GM21447 (cell line): Measurements from ENCODE around the gene CUEDC2.

Experiments
- ATAC-seq: cut with Tn5 transposase; IDR thresholded peaks from one replicate; pipeline ENCODE4 v1.9.1; 2021; ENCODE audit not compliant: unreplicated experiment

CUEDC2 gene

DNA sequence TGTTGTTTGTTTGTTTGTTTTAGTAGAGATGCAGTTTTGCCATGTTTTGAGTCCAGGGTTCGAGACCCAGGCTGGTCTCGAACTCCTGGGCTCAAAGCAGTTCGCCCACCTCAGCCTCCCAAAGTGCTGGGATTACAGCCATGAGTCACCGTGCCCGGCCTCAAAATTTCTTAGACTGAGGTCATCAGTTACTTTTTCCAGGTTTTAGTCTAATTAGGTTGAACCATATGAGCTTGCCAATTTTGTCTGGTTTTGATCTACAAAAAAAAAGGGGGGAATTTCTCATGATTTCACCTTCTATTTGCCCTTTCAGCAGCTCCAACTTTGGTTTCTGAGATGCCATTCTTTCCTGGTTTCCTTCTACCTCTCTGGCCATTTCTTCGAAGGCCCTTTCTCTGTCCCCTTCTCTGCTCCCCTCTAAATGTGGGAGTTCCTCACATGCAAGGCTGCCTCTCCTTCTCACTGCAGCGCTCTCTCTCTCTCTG lies 5.5 kb downstream of the CUEDC2 start:
- no peak for ATAC-seq

DNA sequence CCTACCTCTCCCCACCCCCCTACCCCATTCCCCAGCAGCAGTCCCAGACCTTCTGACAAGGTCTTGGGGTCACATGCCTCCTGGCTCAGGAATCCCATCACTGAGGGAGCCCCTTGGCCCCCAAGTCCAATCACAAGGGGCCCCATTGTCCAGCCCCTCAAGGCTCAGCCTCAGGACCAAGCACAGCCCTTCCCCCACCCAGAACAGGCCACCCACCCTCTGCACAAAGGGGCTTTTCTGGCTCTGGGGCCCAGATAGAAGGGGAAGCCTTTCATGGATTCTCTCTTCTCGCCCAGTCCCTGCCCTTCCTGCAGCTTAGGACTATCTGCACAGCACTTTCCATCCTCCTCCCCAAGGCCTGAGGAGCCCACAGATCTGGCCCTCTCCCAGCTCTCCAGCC lies 6.9 kb downstream of the CUEDC2 start:
- no peak for ATAC-seq

DNA sequence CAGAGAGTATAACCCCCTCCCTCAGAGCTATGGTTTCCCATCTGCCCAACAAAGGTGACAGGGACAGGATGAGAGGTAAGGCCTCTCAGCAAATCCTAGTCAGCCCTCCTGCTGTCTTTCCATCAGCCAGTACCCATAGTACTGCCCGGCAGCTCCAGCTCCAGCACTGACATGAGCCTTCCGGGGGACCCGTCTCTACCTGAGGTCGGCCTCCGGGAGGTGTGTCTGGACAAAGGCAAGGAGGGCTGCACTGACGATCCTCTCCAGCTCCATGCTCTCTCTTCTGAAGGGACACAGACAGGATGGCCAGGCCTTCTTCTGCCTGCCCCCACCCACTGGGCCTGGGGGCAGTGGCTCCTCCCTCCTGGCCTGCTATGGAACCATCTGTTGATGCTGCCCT lies 7.5 kb downstream of the CUEDC2 start:
- no peak for ATAC-seq

DNA sequence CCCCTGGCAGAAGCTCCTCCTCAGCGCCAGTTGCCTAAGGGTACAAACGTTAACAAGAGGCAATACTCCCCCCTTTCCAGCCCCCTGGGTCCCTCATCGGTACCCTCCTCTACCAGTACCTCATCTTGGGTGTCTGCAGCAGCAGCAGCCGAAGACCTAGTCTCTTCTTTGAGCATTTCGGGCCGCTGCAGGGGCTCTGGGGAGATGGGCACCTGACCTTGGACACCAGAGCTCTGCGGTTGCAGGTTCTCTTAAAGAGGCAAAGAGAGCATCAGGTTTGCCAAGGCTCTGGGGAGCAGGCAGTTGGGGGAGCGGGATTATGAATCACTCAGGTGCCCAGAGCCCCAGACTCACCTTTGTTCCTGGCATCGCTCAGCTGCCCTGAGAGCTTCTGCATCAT lies 8.2 kb downstream of the CUEDC2 start:
- no peak for ATAC-seq

DNA sequence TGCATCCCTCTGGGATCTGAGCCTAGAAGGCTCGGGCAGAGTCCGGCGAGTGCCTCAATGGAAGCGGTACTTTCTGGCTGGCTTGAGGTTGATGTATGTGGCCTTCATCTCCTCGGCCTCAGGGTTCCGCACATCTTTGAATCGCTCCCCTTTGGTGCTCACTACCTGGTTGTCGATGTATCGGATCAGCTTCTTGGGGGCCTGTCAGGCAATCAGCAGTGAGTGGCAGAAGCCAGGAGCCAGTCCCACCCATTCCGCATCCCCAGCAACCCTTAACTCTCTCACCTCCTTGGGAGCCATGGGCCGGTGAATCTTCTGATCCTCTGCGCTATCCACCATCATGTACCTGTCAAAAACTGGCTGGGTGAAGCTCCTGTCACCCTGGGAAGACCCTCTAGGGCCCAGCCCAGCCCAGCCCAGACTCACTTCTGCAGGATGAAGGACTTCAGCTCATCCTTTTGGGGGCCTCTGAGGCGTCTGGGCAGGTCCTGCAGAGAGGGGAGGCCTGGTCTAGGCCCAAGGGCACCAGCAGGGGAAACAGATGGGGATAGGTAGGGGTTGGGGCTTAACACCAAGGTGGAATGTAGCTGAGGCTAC lies 8.9 kb downstream of the CUEDC2 start:
- no peak for ATAC-seq

DNA sequence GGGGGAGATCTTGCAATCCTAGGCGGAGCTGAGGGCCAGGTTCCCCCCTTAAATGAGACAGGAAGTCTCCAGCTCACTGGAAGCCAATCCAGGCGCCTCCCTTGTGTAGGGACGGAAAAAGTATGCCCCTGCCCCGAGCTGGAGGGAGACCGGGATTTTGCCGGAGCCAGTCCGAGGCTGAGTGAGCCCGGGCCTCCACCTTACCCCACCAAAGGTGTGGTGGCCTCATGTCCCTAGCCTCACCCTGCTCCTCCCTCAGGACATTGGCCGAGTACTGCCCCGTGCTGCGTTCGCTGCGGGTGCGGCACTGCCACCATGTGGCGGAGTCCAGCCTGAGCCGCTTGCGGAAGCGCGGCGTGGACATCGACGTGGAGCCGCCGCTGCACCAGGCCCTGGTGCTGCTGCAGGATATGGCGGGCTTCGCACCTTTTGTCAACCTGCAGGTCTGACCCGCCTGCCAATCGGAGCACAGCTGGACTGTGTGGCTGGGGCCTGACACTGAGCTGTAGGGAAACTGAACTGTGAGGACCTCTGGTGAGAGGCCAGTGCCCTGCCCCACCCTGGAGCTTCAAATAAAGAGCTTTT lies 9.7 kb downstream of the CUEDC2 start:
- ATAC-seq = no peak

DNA sequence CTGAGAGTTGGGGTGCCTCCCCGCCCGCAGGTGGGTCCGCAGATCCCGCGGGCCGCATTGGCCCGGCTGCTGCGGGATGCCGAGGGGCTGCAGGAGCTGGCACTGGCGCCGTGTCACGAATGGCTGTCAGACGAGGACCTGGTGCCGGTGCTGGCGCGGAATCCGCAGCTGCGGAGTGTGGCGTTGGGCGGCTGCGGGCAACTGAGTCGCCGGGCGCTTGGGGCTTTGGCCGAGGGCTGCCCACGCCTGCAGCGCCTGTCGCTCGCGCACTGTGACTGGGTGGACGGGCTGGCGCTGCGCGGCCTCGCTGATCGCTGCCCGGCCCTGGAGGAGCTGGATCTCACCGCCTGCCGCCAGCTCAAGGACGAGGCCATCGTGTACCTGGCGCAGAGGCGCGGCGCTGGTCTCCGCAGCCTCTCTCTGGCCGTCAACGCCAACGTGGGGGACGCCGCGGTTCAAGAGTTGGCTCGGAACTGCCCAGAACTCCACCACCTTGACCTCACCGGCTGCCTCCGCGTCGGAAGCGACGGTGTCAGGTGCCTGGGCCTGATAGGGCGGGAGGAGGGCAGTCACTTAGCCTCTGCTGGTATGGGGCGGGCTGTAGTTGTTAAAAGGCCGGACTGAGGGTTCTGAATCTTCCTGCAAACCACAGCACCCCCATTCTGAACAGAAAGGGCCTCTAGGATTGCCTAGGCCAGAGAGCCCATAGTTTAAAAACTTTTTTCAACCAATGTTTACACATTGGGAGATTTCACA lies 10.4 kb downstream of the CUEDC2 start:
- ATAC-seq = no peak

DNA sequence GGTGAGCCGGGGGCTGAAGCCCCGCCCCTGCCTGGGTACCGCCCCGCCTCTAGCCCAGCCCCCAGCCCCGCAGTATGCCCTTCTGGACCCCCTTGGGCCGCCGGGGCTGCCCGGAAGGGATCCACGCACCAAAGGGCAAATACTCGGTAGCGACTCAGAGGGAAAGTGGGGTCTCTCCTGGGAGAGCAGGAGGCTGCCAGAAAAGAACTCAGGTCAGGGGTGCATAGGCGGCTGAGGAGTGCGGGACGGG lies 10.9 kb downstream of the CUEDC2 start:
- ATAC-seq = no peak

DNA sequence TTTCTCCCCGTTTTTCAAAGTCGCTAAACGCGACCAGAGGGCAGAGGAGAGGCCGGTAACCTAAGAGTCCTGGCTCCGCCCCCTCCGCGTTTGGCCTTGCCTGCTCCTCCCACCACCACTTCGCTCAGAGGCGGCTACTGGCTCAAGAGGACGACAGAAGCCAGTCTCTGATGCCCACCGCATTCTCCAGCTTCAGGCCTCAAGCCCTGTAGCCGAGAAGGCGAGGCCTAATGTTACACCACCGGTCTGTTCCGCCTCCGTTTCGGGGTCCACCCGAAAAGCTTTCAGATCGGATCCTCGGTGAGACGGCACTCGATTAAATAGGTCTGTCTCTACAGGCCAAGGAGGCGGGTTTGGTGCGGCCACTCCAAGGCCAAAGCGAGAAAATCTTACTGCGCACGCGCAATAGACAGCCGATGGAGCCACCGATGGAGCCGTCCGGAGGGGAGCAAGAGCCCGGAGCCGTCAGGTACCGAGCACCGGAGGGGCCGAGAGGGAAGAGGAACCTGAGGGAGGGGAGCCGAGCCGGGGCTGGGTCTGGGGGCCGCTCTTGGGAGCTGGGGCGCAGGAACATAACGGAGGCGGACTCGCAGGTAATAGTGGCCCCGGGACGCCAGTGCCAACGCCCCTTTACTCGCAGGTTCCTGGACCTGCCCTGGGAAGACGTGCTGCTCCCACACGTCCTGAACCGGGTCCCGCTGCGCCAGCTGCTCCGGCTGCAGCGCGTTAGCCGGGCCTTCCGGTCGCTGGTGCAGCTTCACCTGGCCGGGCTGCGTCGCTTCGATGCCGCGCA lies 11.5 kb downstream of the CUEDC2 start, which contains the start of gene FBXL15:
Gene FBXL15 (plus strand): TSS at position 123 of the 793 bp plus-strand sequence. CDS start 294 bp downstream, at position 417.
- ATAC-seq = peak; percentile 64

DNA sequence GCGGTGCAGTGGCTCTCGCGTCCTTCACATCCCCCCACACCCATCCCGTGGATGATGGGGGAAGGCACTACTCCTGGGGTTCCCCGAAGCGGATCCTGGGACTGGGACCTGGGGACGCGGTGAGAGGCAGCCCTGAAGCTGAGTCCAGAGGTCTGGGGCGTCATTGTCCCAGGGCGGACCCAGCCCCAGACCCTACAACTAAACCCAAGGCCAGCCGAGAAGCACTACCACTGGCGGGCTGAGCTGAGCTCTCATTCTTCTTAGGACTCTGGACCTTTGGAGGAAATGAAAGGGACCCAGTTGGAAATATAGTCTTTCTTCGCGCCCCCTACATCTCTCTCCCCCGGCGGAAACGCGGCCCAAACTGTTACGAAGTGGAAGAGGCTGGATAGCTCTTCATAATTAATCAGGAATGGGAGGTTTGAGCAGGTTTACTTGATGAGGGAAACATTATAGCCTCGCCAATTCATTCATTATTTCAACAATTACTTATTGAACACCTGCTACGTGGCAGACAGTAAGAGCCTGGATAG lies 12.1 kb downstream of the CUEDC2 start:
- no peak for ATAC-seq

DNA sequence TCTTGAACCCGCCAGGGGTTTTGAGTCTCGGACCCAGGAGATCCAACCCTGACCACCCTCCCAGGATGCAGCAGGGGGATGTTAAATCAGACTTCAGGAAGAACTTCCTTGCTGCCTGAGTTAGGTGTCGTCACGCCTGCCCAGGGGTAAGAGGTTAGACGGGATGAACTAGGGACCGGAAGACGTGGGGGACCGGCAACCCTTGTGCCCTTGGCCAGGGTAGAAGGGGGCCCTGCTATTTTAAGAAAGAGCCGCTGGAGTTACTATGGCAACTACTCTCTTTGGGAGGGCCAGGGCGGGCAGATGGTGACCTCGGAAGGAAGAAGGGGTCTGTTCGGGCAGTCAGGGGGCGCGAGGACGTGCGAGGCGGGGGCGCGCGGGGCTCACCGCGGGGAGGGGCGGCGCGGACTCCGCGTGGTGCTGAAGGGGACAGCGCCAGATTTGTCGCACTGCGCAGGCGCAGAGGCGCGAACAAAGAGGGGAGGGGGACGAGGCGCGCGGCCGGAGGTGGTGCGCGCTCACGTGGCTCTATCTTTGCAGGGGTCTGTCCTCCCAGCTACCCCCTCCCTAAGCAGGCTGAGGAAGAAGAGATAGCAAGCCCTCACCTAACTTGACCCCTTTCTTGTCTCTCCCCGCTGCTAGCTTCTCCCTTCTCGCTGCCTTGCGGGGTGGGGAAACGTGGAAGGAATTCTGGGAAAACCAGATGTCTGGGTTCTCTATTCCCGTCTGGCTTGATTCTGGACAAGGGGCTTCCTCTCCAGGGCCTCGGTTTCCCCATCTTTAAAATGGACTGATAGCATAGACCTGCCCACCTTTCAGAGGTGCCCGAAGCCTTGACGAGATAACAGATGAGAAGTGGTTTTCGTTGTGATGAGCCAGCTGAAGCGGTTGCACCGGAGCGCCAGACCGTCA lies 12.8 kb downstream of the CUEDC2 start:
- ATAC-seq = no peak

DNA sequence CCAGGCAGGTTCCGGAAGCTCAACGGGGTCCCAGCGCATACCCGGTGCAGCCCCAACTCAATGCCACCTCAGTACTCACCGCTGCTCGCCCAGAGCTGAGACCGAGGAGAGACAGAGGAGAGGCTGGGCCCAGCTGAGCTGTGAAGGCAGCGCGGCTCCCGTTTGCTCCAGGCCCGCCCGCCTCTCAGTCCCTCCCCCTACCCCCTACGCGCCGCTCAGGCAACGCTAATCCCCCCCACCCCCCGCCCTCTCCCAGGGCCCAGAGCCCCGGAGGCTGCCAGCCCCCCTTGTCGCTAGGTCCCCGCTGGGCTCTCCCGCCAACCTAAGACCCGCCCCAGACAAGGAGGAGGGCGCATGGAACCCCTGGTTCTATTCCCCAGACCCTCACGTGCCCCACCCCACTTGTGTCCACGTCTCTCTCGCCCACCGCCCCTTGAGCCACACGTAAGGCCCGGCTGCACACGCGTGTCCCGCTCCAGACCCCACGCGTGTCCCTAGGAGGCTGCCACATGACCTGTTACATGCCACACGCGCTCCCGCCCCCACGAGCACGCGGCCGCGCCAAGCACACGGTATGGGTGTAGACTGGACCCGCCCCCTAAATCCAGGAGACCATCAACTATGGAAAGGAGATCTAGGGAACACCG lies 13.6 kb downstream of the CUEDC2 start, which contains the start of gene PSD:
Gene PSD (minus strand): TSS at position 164 of the 647 bp plus-strand sequence. CDS start 1,747 bp downstream, outside the sequence.
- no peak for ATAC-seq

DNA sequence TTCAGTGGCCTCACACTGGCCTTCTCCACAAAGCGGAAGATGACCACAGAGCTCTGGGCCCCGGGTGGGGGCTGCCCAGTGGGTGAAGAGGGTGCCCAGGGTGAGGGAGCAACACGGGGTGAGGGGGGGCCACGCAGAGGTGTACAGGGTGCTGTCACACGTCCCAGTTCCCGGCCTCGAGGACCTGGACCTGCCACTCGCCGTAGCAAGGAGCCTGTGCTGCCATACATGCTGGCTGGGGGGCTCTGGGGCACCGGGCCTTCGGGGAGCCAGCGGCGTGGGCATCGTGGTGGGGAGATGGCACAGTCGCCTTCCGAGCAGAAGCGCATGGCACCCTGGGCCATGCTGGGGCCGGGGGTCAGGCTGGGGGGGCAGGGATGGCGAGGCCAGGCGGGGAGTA lies 15.7 kb downstream of the CUEDC2 start:
- ATAC-seq = no peak

DNA sequence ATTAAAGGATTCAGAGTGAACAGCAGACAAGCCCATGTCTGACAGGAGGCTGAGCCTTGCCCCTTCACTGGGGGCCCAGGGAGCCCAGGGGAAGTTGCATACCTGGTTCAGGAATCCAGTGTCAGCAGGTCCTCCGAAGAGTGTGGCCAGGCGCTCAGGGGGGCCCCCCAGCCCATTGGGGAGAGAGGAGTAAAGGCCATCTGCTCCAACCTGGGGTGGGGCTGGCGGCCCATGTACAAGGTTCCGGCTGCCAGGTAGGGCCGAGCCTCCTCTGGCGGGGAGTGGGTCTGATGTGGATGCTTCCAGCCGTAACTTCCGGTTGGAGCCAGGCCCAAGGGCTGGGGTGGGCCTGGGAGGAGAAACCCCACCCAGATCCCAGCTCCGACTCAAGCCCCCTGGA lies 16.1 kb downstream of the CUEDC2 start:
- ATAC-seq = no peak

DNA sequence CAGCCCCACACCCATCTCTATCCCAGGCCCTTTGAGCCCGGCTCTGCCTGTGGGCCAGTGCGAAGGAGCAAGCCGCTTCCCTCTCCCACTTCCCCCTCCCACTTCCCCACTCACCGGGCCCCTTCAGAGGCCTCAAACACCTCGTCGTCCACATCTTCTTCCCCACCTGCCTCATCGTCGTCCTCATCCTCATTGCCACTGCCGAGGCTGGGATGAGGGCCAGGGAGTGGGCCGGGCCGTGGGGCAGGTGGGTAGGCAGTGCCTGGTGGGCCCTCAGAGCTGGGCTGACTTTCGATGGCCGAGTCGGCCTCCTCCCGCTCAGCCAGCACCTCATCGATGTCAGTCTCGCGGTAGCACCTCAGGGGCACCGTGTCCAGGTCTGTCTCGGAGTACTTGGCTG lies 17.6 kb downstream of the CUEDC2 start:
- ATAC-seq = no peak

DNA sequence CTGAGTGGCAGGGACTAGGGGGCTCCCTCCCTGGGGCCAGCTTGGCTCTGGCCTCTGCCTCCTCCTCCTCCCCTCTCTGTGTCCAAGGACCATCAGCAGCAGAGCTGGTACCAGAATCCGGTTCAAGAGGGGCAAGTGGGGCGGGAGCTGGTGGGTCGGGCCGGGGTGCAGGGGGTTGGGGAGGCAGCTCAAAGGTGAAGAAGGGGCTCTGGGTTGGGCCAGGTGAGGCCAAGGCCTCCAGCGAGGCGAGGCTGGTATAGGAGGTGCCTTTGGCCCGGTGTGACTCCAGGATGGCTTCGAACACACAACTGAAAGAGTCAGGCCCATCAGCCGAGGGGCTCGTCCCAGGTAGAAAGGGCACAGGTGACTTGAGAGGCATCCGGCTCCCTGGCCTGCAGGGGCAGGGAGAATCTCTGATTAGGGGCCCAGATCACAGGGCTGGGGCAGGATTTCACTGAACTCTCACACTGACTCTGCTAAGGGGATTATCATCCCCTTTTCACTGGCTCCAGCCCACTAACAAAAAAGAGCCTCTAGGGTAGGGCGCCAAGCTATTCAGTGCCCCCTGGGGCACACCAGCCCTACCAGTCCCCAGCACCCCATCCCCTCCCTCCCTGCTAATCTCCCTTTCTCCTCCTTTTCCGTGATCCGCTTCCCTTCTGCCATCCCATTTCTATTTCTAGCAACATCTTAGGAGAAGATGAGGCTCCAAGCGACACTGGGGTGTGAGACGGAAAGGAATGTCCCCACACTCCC lies 18.4 kb downstream of the CUEDC2 start:
- no peak for ATAC-seq

DNA sequence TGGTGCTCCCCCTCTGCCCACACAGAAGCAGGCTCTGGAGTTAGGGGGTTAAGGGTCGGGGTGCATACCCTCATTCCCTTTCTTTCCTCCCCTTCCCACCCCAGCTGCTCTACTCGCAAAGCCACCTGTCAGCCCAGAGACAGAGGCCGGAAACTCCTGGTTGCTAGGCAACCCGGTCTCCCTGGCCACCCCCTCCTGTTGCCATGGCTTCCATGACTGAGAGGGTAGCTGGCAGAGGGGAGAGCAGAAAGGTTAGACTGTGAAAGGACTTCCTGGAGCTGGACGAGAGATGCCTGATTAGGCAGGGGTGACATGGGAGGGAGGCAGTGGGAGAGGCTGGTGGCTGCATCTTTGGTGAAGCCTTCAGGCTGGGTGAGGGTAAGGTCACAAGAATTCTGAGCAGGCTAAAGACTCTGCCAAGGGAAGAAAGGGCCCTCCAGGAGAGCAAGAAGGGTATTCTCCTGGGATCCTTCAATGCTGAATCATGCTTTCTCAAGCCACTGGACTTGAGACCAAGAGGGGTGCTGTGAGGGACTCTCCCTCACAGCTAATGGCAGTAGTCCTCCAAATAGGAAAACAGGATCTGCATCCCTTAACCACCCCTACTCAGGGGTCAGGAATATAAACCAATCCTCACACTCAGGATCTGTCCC lies 19.2 kb downstream of the CUEDC2 start:
- ATAC-seq = no peak

DNA sequence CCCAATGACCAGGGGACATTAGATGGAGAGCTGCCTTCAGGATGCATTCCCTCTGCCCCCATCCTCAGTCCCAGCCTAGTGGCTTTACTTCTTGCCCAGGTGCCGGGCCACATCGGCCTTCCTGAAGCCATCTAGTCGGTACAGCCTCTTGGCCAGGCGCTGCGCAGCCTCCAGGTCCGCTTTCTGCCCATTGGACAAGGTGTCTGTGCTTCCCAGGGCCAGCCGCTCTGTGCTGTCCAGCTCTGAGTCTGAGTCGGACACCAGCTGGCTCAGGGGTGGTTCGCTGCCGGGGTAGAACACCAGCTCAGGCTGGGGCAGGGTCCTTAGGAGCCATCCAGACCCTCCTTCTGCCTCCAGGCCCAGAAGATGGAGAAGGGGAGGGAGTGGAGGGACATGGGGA lies 20.1 kb downstream of the CUEDC2 start:
- ATAC-seq = no peak
